Neural progenitor cell (in vitro differentiated cells): Measurements from ENCODE around the gene AGBL4.

Experiments
- EZH2 ChIP-seq: fragments of 200-600 bp; sonication (generic); IDR thresholded peaks from 2 replicates; pipeline ENCODE4 v1.6.1; 2017; ENCODE audit warnings: antibody characterized with exemption, mild to moderate bottlenecking, moderate library complexity
- EZH2phosphoT487 ChIP-seq: fragments of 200-600 bp; sonication (generic); IDR thresholded peaks from 2 replicates; pipeline ENCODE4 v1.6.1; 2017; ENCODE audit warnings: antibody characterized with exemption
- TF ChIP-seq, protein P1 (sequence below): fragments of 200-600 bp; sonication (generic); IDR thresholded peaks from 2 replicates; pipeline ENCODE4 v1.5.1; 2017; ENCODE audit warnings: antibody characterized with exemption, mild to moderate bottlenecking

GRCh38 chr1:48500541-48501450 is 1523.0 kb downstream of the AGBL4 start:
- TF ChIP-seq, protein P1, sequence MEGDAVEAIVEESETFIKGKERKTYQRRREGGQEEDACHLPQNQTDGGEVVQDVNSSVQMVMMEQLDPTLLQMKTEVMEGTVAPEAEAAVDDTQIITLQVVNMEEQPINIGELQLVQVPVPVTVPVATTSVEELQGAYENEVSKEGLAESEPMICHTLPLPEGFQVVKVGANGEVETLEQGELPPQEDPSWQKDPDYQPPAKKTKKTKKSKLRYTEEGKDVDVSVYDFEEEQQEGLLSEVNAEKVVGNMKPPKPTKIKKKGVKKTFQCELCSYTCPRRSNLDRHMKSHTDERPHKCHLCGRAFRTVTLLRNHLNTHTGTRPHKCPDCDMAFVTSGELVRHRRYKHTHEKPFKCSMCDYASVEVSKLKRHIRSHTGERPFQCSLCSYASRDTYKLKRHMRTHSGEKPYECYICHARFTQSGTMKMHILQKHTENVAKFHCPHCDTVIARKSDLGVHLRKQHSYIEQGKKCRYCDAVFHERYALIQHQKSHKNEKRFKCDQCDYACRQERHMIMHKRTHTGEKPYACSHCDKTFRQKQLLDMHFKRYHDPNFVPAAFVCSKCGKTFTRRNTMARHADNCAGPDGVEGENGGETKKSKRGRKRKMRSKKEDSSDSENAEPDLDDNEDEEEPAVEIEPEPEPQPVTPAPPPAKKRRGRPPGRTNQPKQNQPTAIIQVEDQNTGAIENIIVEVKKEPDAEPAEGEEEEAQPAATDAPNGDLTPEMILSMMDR = no peak
- TF ChIP-seq EZH2phosphoT487 = no peak
- no peak for TF ChIP-seq EZH2
